ENCODE data around the gene RHOA.

GRCh38 chr3:49378249-49378895 lies 33.4 kb downstream of the RHOA start:
- no peak for TF ChIP-seq RFX5 (IDR thresholded peaks at IDR 0.05)
- no peak for TF ChIP-seq HDAC2 (IDR thresholded peaks at IDR 0.05)
- TF ChIP-seq CTCF (IDR thresholded peaks at IDR 0.05) = no peak
- TF ChIP-seq POLR2A (IDR thresholded peaks at IDR 0.05; ENCODE audit: low read length) = no peak
- TF ChIP-seq REST (IDR thresholded peaks at IDR 0.05) = no peak
- TF ChIP-seq EP300 (IDR thresholded peaks at IDR 0.05) = no peak
- TF ChIP-seq CEBPB (IDR thresholded peaks at IDR 0.05) = no peak
- TF ChIP-seq ELK1 (IDR thresholded peaks at IDR 0.05; ENCODE audit: low read depth, low read length) = no peak
- no peak for TF ChIP-seq USF2 (IDR thresholded peaks at IDR 0.05)
- no peak for TF ChIP-seq MYC (IDR thresholded peaks at IDR 0.05; ENCODE audit: borderline replicate concordance, low read length)
- TF ChIP-seq CHD4 (IDR thresholded peaks at IDR 0.05; ENCODE audit: borderline replicate concordance) = no peak
- TF ChIP-seq ZSCAN20 (CRISPR knock-in tag; IDR thresholded peaks at IDR 0.05) = no peak
